GM19324 (cell line): ENCODE results near the gene NCK1.

Experiments
- ATAC-seq: cut with Tn5 transposase; IDR thresholded peaks from one replicate; pipeline ENCODE4 v1.9.1; 2021; ENCODE audit warnings: mild to moderate bottlenecking, moderate library complexity; ENCODE audit not compliant: unreplicated experiment, low FRiP score

The NCK1 gene

DNA sequence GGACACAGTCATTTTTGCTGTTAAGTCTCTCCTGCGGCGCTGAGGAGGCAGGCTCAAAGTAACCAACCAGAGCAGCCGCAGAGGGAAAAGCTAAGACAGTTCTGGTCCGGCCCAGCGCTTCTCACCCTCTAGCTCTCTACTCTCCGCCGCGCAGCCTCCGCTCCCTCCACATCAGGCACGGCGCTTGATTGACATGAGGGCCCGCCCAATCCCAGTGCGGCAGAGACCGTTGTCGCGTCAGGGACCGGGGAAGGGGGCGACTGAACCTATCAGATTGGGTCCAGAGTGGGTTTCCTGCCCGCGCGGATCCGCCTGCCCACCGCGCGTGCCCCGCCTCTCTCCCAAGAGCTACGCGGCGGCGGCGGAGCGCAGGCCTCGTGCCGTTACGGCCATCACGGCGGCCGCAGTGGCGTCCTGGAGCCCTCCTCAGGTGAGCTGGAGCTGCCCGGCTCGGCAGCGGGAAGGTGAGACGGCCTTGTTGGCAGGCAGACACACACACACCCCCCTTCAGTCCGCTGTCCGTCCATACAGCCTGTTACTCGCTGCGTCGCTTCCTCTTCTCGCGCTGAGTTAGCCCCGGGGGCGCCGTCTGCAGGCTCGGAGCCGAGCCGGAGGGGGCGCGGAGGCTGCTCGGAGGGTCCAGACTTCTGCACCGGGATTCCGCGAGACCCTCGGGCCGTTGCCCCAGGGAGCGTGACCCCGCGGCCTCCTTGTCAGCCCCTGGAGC, at the start of gene NCK1:
Gene NCK1 (plus strand): TSS at position 319 of the 727 bp plus-strand sequence. CDS start 65,794 bp downstream, outside the sequence.
- ATAC-seq: peak; percentile 99

DNA sequence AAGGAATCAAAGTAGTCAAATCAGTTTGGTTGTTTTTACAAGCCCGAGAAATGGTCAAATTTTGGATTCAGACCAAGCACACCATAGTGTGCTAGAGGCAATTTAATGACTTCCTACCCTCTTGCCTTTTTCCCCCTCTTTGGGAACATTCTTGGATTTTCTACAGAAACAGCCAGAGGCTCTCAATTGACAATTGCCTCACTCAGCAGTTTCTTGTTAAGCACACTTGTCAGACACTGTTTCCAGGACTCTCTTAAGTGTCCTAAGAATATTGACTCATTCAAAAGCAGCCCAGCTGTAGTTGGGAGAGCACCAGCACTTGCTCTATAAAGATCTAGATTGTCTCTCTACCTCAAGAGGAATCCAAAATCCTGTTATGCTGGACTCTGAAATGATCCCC, 44.6 kb upstream of the NCK1 start:
- ATAC-seq: no peak

DNA sequence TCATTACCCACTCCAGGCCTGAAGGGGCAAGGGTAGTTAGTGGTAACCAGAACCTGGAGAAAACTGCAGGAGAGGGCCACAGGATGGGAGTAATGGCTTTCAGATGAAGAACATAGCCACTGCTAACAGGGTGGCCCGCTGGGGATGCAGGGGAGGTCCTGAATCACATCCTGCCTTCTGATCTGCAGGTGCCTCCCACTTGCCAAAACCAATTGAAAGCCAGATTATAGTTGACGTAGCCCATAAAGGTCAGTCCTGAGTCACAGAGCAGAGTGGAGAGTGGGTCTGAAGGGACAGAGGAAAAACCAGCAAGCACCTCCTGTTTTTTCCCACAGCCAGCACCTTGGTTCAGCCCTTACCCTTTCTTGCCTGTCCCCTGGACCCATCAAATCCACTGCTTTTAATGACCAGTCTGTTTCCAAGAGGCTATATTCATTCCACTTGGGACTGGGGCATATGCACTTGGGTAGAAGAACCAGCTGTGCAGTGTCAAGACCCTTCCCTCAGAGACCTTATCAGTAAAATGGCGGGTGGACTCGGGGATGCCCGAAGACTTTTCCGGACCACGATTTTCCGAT, 43.7 kb upstream of the NCK1 start:
- no peak for ATAC-seq

DNA sequence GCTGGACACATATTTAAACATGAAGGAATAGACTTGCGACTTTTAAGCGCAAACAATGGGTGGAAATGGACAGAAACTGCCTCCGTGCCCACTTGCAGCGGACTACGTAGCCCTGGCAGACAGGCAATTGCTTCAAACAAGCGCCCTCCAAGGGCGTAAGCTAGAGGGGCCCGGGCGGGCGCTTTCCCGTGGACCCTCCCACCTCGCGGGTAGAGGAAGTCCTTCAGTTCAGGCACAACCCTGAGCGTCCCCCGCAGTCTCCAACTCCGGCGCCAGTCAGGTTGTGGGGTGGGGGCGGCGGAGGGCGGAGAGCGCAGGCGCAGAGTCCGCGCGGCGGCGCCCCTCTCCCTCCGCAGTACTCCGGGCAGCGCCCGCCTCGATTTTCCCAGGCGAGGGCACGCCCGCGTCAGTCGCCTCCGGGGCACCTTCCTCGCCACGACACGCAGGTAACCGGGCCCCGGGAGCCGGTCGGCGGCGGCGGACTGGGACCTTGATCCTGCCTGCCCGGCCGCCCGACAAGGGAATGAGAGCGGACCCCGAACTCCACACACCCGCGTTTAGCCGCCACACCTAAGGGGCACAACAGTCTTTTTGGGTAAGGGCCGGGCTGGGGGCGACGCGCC, 43.1 kb upstream of the NCK1 start, which contains the start of gene SLC35G2:
Gene SLC35G2 (plus strand): TSS at position 358 of the 623 bp plus-strand sequence. CDS start 35,335 bp downstream, outside the sequence.
- no peak for ATAC-seq

DNA sequence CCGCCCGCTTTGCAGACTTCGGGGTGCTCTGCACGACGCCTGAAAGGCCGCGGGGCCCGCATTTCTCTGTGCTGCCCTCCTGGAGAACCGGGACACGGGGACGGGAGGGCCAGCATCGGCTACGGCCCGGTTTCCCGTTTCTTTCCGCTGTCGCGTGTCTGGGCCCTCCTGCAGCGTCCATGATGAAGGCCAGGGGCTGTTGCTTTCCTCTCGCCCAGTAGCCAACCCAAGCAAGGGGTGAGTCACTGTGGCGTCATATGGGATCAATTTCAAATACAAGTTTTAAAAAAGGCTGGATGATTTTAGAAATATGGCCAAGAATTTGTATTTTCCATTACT, 42.6 kb upstream of the NCK1 start:
- ATAC-seq: no peak

DNA sequence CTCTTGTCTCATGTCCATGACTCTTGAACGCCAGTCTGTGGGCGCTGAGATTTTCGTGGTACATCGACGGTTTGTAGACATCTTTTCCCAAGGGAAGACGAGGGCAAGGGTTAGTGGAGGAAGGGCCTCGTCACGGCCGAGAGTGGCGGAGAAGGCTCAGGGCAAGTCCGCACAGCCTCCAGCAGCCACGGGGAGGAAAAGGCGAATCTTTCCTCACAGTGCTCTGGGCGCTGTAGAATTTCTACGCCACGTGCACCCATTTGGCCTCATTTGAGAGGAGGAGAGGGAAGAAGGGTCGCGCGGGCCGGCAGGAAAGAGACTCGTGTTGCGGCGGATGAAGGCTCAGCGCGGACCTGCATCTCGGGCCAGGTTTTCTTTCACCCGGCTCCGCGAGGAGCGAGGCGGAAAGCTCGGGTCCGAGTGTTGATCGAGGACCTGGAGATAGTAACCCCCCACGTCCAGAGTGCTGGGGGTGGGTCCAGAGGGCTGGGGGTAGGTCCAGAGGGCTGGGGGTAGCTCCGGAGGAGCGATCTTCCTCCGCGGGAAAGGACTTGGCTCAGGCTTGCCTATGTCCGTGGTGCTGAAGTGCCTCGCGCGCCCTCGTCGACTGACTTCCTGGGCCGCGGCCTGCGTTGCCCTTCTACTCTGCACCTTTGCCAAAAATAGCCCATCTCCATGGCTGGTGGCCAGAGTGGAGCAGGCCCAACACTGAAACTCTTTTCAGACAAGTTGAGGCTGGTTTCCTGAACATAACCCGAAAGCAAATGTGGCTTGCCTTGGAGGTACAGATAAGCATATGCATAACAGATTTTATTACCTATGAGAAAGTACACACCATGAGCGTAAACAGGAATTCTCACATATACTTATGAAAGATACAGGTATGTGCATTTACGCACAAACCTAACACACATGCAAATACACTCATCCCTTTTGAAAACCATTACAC, 42.0 kb upstream of the NCK1 start:
- ATAC-seq: no peak

DNA sequence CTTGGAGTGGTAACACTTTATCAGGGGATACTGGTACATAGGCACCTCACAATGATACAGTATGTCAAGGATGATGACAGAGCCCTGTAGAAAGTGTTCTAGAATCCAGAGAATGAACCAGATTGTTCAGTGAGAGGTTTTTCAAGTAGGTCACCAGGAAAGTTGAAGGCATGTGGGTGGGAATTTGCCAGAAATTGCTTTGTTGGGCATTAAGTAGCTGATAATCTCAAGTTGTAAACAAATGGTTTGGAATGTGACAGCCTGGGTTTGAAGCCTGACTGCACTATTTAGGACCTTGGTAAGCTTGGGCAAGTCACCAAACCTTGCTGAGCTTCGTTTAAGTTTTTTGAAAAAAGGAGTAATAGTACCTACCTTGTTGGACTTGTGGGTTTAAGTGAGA, 30.5 kb upstream of the NCK1 start:
- no peak for ATAC-seq

DNA sequence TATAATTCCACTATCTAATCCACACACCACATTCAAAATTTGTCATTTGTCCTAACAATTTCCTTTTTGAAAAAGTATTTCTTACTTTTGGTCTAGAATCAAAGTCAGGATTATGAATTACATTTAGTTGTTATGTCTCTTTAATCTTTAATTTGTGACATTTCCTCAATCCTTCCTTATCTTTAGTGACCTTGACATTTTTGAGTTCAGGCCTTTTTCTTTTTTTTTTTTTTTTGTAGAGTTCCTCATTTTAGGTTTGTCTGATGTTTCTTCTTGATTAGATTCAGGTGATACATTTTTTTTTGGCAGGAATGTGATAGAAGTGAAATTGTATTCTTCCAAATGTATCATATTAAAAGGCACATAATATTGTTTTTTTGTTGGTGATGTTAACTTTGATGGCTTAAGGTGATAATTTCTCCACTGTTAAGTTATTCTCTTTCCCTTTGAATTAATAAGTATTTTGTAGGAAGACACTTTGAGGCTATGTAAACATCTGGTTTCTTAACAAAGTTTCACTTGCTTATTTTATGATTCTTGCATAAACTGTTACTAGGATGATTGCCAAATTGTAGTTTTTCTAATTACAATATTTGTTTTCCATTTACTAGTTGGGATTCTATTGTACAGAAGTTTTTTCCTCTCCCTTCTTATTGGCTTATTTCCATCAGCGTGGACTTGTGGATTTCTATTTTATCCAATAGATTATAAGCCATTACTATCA, 26.8 kb upstream of the NCK1 start:
- ATAC-seq: no peak

DNA sequence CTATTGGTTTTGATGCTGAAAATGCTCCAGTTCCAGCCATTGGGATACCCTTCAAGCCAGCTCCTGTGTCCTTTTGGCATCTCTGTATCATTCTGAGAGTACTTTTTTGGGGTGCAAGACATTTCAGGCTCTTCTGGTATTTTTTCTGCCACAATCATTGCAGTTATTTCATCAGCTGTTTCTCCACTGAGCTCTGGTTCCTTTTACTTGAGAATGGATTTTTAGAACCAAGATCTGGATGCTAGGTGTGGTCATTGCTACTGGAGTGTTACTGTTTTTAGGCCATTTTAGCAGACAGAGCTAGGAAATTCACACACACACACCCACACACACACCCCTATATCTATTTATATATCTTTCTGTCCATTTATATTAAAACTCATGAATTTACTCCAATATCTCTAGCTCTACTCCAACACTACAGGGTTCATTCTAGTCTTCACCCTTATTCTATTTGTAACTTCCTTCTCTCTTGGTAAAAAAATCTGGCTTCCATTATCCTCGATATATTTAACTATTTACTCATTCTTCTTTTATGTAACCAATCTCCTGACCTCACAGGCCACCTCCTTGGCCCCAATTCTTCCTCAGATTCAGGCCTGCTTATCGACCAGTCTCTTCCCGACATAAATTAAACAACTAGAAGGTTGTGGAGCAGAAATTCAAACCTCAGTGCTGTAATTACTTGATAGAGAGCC, 26.0 kb upstream of the NCK1 start:
- ATAC-seq: no peak

DNA sequence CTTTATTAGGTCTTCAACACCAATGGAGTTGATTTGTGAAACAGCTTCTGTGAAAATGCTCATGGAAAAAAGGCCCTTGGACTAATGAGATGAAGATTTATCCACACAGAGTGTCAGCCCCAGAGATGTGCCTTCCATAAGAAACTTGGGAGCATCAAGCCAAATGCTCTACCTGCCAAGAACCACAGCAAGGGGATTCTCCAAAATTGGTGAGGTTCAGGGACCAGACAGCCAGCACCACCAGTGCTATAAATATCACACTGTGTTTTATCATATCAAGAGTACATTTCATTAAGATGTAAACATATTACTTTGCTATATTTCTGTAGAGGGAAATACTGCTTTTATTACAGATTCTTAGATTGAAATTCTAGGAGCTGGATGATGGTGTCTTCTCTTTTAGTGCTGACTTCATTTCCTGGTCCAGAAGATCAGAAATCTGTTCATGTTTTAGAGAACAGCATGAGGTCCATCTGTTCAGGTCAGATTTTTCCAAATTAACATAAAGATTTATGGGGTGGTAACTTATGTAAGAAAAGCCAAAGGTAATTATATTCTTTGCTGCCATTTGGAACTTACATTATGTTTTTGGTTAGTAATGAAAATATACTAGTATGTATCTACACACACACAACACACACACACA, 25.4 kb upstream of the NCK1 start:
- ATAC-seq: no peak

DNA sequence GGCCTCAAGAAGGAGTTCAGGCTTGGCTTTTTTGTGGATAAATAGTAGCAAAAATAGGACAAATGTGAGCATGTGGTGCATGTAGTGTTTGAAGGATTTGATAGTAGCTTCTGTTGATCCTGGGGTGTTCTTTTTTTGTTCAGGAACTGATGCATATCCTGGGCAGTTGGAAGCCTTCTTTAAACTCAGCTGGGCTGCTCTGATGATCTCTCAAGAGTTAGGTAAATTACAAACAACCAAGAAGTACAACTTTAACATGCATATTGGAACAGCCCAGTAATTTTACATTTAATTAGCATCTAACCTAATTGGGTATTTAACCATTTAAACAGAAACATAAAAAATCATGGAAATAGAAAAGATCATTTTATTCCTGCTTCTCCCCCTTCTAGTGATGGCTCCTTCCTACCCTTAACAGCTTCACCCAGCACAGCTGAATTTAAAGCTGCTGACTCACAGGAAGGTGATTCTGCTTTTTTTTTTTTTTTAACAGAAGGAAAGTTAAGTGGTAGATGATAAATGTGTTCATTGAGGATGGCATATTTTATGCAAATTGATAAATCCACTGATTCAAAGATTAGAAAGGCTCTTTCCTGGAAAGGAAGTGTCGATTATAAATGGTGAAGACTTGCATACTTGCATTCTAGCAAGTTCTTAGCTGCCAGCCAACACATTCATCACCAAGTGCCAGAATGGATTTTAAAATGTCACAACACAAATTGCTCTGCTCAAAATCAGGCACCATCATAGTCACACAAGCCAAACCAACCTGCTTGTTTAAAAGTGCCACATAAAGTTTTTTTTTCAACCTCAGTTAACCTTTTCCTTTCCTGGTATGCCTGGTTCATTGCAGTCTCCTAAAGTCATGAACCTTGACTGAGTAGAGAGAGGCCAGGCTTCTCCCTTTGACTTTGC, 23.1 kb upstream of the NCK1 start:
- no peak for ATAC-seq

DNA sequence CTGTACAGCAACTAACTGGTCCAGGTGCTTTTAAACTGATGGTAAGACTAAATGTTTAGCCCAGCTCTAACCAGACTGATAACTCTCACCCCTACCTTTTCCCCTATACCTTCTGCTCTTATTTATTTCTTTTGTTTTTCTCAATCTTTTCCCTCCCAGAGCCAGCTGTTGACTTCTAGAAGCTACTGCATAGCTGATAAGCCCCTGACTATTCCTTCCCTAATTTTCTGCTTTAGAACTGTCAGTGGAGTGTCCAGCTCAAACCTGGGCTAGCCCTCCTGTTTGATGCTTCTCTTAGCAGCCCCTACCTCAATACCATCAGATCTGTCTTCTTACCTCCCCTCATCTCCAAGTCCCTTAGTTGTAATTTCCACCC, 22.5 kb upstream of the NCK1 start:
- no peak for ATAC-seq

DNA sequence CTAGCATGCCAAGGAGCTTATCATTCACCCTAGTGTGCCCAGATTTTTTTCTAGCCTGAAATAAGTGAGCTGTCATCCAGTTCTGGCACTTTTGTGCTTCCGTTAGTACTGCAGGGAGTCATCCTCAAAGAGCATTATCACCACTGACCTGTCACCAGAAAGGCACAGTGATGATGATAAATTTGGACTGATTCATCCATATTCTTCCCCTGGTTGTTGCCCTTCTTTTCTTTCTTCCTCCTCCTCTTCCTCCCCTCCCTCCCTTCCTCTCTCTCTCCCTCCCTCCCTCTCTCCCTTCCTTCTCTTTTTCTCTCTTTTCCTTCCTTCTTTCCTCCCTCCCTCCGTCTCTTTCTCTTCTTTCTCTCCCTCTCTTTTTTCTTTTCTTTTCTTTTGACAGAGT, 21.8 kb upstream of the NCK1 start:
- ATAC-seq: no peak

DNA sequence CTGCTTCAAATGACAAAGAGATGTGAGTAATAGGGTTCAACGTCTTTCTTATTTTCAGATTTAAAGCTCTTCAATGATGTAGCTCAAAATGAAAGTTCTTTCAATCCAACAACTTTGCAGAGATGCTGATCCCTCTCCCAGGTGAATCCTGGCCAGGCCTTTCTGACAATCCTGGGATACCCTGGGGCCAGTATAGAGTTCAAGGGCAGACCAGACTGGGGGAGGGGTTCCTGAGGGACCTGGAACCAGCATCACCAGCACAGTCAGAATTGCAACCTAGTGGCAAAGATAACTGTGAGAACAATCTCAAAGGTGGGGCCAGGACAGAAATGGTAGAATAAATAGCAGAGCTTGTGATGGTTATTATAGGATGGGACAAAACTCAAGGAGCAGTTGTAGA, 19.7 kb upstream of the NCK1 start:
- ATAC-seq: no peak

DNA sequence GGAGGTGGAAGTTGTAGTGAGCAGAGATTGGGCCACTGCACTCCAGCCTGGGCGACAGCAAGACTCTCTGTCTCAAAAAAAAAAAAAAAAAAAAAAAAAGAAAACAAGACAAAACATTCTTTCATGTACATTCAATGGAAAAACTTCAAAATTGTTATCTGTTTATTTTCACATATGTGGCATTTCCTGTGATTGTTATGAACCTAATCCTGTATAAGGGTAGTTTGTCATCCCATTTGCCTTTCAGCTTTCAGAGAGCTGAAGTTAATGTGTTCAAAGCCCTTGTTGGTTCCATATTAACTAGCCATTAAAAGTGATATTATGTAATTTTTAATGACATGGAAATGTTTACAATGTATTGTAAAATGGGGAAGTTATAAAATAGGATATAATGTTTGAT, 17.3 kb upstream of the NCK1 start:
- no peak for ATAC-seq

DNA sequence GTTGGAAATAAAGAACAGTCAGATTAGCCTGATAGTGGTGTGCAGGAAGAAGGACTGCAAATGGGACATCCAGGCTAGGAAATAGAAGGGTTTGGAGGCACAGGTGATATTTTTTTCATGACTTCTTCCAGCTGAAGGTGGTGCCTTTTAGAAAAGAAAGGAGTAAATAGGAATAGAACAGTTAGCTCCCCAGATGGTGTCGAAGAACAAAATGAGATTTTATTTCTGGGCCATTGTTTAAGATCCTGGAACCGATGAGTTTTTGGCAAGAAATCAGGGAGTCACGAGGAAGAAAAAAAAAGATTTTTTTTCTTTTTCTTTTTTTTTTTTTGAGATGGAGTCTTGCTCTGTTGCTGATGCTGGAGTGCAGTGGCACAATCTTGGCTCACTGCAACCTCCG, 9.8 kb upstream of the NCK1 start:
- ATAC-seq: no peak

DNA sequence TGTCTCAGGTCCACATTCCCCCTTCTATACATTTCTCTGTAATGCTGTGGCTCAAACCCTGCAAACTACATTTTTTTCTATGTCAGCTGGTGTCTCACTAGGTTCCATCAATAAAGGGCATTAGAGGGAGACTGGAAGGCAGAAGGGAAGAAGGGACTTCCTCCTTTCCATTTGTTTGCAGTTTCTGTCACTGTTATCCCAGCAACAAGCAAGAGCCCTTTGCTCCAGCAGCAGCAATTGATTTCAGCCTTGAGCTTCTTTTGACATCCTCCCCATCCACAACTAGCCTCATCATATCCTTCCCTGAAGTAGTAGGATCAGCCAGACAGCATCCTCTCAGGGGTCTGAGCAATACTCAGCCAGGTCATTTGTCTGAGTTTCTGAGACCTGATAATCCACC, 5.3 kb upstream of the NCK1 start:
- ATAC-seq: no peak

DNA sequence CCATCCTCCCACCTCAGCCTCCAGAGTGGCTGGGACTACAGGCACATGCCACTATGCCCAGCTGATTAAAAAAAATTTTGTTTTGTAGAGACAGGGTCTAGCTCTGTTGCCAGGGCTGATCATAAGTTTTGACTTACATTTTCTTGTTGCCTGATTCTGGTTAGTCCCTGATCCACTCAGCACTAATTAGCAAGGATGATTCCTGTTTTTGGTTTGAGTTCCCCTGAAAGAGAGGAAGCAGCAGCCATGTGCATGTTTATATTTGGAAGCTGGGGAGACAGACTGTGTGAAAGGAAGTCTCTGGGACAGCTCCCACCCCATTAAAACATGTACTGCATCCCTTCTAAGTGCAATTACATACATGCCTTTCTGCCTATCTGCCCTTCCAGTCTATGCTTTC, 3.6 kb upstream of the NCK1 start:
- no peak for ATAC-seq
